HG02763 (cell line): ENCODE results near the gene ACSM5.
"Not testable (repeated sequence)": the region's sequence is repeated elsewhere in the genome, so short reads cannot be mapped to it uniquely, and the experiment has no call there.

ENCODE experiments used
- ATAC-seq: cut with Tn5 transposase; IDR thresholded peaks from one replicate; pipeline ENCODE4 v1.9.1; 2021; ENCODE audit warnings: mild to moderate bottlenecking, moderate library complexity; ENCODE audit not compliant: unreplicated experiment

Gene ACSM5

GRCh38 chr16:20397468-20398074 is 11.8 kb upstream of the ACSM5 start:
- no peak for ATAC-seq

DNA sequence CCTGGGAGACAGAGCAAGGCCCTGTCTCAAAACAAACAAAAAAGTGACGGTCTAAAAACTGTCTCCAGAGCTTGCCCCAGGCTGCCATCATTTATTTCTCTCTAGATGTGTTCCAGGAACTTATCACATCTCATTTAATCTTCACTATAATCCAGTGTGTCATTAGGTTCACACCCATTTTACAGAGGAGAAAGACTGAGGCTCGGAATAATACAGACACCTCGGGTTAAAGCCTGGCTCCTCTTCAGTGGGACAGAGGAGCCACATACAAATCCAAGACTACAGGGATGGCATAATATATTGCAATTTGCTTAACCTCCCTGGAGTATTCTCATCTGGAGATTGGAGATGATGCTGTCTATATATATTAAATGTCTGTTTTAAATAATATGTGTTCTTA is 10.7 kb upstream of the ACSM5 start:
- ATAC-seq: no peak

DNA sequence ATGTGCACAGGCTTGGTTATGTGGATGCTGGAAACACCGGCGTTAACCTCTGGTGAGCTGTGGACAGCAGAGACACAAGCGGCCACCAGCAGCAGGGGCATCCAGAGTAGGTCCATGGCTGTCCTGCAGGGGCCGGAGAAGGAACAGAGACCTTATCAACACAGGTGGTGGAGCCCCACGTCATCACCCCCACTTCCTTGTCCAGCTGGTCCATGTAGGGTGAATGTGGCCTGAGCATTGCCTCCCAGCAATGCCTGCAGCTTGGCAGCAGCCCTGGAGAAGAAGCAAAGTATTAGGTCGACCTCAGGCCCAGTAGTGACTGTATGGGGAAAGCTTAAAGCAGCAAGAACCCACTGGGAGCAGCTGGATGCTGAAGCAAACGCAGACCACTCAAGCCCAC is 10.1 kb upstream of the ACSM5 start:
- ATAC-seq: no peak

- ATAC-seq: no peak
Observed at GRCh38 chr16:20401066-20401465, 8.3 kb upstream of the ACSM5 start.

DNA sequence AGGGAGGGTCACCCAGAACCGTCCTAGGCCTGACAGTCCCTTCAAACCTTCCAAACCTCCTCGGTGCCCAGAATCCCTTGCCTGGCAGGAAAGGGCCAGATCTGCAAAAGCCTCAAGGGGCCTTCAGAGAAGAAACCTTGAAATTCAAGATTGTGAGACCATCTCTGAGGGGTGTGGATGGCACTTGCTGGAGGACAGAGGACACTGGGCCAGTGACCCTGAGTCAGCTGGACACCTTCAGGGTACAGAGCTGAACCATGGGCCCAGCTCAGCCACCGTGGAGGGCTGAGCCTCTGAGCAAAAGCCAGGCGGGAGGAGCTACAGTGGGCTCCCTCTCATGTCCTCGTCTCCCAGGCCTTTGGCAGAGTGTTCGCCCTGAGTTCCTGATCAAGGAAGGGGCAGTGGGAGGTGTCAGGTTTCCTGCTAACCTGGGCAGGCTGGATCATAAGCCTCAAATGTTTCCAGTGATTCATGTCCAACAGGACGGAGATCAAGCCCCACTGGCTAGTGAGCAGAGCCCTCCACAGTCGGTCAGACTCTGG is 7.8 kb upstream of the ACSM5 start:
- ATAC-seq: no peak

DNA sequence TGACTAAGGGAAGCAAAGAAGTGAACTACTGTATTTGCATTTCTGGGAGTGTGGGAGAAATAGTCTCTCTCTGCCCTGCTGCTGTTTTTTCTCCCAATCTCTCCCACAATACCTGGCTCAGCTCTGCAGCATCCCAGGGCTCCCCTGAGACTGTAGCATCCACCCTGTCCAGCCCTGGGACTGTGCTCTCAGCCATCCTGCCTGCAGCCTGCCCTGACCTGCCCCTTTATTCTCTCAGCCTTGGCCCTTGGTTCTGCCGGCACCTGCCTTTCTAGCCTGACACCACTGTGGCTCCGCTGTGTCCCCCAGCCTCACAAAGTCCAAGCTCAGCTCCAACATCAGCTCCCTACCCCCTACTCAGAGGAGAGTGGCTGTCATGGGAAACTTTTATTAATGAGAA is 6.7 kb upstream of the ACSM5 start:
- no peak for ATAC-seq

DNA sequence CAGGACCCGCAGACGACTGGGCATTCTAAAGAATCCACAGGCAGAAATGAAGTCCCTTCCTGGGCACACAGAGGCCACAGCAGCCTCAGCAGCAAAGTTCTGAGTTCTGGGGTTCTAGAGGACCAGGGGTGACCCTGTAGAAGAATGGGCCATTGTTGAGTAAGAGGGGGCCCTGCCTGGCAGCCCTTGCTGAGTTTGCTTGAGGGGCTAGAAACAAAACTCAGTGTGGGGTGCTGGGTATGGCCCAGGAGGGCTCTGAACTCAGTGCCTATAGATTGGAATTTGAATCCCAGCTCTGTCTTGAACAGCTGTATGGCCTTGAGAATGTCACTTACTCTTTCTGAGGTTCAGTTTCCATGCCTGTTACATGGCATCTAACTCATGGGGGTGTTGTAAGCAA is 4.7 kb upstream of the ACSM5 start, which contains the start of gene PDILT:
Gene PDILT, minus strand, starts transcription at position 101 of the 400 bp plus-strand sequence. CDS start 5,437 bp downstream, outside the sequence.
- ATAC-seq: no peak

GRCh38 chr16:20410121-20410723 is 888 bp downstream of the ACSM5 start:
- ATAC-seq: no peak

- ATAC-seq: no peak
Observed at GRCh38 chr16:20411055-20411454, 1.7 kb downstream of the ACSM5 start.

GRCh38 chr16:20415541-20415940 is 6.2 kb downstream of the ACSM5 start:
- no peak for ATAC-seq

DNA sequence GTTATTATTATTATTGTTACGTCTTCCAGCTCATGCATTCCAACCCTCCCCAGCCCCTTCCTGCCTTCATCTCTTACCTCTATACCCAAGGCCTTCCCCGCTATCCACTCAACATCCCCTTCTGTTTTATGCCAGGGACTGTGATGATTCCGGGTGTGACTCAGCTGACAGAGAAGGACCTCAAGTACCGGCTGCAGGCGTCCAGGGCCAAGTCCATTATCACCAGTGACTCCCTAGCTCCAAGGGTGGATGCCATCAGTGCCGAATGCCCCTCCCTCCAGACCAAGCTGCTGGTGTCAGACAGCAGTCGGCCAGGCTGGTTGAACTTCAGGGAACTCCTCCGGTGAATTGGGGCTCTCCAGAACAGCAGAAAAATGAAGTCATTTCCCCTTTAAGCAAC is 9.8 kb downstream of the ACSM5 start:
- ATAC-seq: not testable (repeated sequence)

DNA sequence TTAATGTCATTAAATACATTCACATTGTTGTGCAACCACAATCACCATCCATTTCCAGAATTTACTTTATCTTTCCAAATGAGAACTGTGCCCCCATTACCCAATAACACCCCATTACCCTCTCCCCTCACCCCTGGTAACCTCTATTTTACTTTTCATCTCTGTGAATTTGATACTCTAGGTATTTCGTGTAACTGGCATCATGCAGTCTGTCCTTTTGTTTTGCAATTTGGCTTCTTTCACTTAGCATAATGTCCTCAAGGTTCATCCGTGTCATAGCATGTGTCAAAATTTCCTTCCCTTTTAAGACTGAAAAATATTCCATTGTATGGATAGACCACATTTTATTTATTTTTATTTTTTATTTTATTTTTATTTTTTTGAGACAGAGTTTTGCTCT is 12.4 kb downstream of the ACSM5 start:
- ATAC-seq: not testable (repeated sequence)

- ATAC-seq: not testable (repeated sequence)
Observed at GRCh38 chr16:20423772-20424128, 14.4 kb downstream of the ACSM5 start.

GRCh38 chr16:20424129-20424866 is 15.0 kb downstream of the ACSM5 start:
- no peak for ATAC-seq

DNA sequence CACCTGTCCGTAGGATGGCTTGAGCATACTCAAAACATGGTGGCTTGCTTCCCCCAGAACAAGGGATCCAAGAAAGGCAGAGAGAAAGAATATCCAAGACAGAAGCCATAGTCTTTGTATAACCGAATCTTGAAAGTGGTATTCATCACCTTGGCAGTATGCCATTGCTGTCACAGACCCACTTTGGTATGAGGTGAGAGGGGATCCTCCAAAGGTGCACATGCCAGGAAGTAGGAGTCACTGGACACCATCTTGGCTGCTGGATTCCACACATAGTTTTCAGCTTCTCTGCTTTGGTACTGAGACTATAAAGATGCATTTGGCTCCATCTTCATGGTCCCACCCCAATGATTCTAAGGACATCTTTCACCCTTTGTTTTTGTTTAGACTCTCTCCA is 18.1 kb downstream of the ACSM5 start:
- not testable (repeated sequence) for ATAC-seq

- not testable (repeated sequence) for ATAC-seq
Observed at GRCh38 chr16:20429499-20429898, 20.2 kb downstream of the ACSM5 start.

GRCh38 chr16:20430480-20430879 is 21.1 kb downstream of the ACSM5 start:
- not testable (repeated sequence) for ATAC-seq

DNA sequence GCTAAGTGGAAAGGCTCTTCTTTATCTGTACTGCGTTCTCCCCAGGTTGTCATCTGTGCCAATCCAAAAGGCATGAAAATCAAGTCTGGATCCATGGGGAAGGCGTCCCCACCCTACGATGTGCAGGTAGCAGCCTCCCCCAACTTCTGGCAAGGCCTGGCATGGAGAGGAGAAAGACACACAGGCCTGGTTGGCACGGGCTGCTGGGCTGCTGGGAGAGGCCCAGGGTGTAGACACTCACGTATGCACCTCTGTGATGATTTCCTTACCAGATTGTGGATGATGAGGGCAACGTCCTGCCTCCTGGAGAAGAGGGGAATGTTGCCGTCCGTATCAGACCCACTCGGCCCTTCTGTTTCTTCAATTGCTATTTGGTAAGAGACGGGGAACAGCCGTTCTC is 21.6 kb downstream of the ACSM5 start:
- ATAC-seq: no peak

GRCh38 chr16:20438950-20439349 is 29.6 kb downstream of the ACSM5 start:
- not testable (repeated sequence) for ATAC-seq

DNA sequence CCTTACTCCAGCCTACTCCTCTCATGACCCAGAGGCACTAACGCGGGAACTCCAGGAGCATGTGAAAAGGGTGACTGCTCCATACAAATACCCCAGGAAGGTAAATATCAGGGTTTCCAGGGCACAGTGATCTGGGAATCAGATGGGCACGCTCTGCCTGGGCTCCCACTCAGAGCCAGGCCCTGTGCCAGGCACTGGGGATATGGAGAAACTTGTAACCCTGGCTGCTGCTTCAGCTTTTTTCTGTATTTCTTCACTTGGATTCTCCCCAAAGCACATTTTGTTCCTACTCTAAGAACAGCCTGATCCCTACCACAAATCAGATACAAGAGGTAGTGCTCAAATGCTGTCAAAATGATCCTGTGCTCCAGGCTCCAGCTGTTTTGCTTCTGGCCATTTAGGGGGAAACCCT is 30.5 kb downstream of the ACSM5 start:
- ATAC-seq: not testable (repeated sequence)

DNA sequence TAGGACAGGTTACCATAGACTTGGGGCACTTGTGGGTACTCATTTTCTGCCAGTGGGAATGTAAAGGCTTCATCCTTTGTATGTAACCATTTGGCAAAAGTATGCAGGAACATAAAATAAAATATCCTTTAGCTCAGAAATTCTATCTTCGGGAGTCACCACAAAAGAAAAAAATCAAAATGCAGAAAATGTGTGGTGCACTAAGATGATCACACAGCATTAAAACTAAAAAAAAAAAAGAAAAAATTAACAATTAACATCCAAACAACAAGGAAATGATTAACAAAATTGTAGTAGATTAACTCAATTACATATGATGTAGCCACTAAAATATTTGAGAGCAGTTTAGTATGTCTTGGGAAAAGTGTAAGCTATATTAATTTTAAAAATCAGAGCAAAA is 31.4 kb downstream of the ACSM5 start:
- not testable (repeated sequence) for ATAC-seq

DNA sequence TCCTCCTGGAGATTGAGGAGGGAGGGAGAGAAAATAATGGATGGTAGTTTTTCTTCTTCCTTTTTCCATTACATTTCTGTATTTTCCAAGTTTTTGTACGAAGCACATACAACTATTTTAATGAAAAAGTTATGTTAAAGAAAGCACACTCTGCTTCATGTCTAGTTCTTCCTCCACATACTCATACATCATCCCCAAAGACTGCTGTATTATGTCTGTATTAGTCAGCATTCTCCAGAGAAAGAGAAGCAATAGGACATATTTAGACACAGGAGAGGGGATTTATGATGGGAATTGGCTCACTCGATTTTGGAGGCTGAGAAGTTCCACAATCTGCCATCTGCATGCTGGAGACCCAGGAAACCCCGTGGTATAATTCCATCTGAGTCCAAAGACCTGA is 31.9 kb downstream of the ACSM5 start:
- ATAC-seq: no peak
